ENCODE measurements around the gene AFF2. TPM values are rescaled to one million over a fixed set of nuclear protein-coding genes. Genes with fewer than 3 reads are reported as not detected.
A peak's percentile ranks its signal among the peaks of the same experiment; 100 is the strongest.

Gene AFF2
- total RNA-seq, 1 donor from 2014 or later: 36.0 TPM

GRCh38 chrX:148723551-148723950, 223.1 kb downstream of the AFF2 start:
- DNase-seq (ENCODE audit: low spot score): peak; percentile 16

- DNase-seq (ENCODE audit: low spot score): no peak
These were observed 228.5 kb downstream of the AFF2 start for GRCh38 chrX:148728901-148729300.

GRCh38 chrX:148732743-148733142, 232.3 kb downstream of the AFF2 start:
- DNase-seq (ENCODE audit: low spot score): no peak

- peak; percentile 19 for DNase-seq (ENCODE audit: low spot score)
These were observed 241.0 kb downstream of the AFF2 start for GRCh38 chrX:148741441-148741840.

GRCh38 chrX:148755111-148755510, 254.7 kb downstream of the AFF2 start:
- no peak for DNase-seq (ENCODE audit: low spot score)

GRCh38 chrX:148763896-148764295, 263.5 kb downstream of the AFF2 start:
- no peak for DNase-seq (ENCODE audit: low spot score)

GRCh38 chrX:148768296-148768695, 267.9 kb downstream of the AFF2 start:
- DNase-seq (ENCODE audit: low spot score): no peak

GRCh38 chrX:148771440-148771839, 271.0 kb downstream of the AFF2 start:
- no peak for DNase-seq (ENCODE audit: low spot score)

- no peak for DNase-seq (ENCODE audit: low spot score)
These were observed 273.9 kb downstream of the AFF2 start for GRCh38 chrX:148774276-148774675.

GRCh38 chrX:148784137-148784536, 283.7 kb downstream of the AFF2 start:
- no peak for DNase-seq (ENCODE audit: low spot score)

GRCh38 chrX:148784856-148785255, 284.4 kb downstream of the AFF2 start:
- DNase-seq (ENCODE audit: low spot score): no peak

- no peak for DNase-seq (ENCODE audit: low spot score)
These were observed 284.8 kb downstream of the AFF2 start for GRCh38 chrX:148785256-148785655.

GRCh38 chrX:148788449-148788848, 288.0 kb downstream of the AFF2 start:
- no peak for DNase-seq (ENCODE audit: low spot score)

GRCh38 chrX:148794350-148794749, 293.9 kb downstream of the AFF2 start:
- DNase-seq (ENCODE audit: low spot score): no peak

GRCh38 chrX:148804579-148805355, 304.4 kb downstream of the AFF2 start:
- DNase-seq (ENCODE audit: low spot score): no peak

- DNase-seq (ENCODE audit: low spot score): no peak
These were observed 305.9 kb downstream of the AFF2 start for GRCh38 chrX:148806145-148806870.

GRCh38 chrX:148808833-148809232, 308.4 kb downstream of the AFF2 start:
- no peak for DNase-seq (ENCODE audit: low spot score)

GRCh38 chrX:148811236-148811635, 310.8 kb downstream of the AFF2 start:
- DNase-seq (ENCODE audit: low spot score): no peak

GRCh38 chrX:148813422-148813821, 313.0 kb downstream of the AFF2 start:
- no peak for DNase-seq (ENCODE audit: low spot score)

GRCh38 chrX:148813967-148814366, 313.6 kb downstream of the AFF2 start:
- no peak for DNase-seq (ENCODE audit: low spot score)

GRCh38 chrX:148815218-148815961, 315.0 kb downstream of the AFF2 start:
- DNase-seq (ENCODE audit: low spot score): no peak

- DNase-seq (ENCODE audit: low spot score): no peak
These were observed 323.6 kb downstream of the AFF2 start for GRCh38 chrX:148823986-148824385.

GRCh38 chrX:148825696-148826095, 325.3 kb downstream of the AFF2 start:
- DNase-seq (ENCODE audit: low spot score): no peak
